Activated naive CD4-positive, alpha-beta T cell treated with anti-CD3 and anti-CD28 coated beads, Interleukin-2, amount 50 U/mL, for 24 hours (primary cell): ENCODE data around the gene PGD.
"Not testable (repeated sequence)": the region's sequence is repeated elsewhere in the genome, so short reads cannot be mapped to it uniquely, and the experiment has no call there.

Experiments used
- H3K27ac Mint-ChIP-seq: one replicate; pipeline ENCODE4 v1.8.0; 2021; ENCODE audit warnings: mild to moderate bottlenecking, mixed read lengths
- H3K27me3 Mint-ChIP-seq: one replicate; pipeline ENCODE4 v1.8.0; 2021; ENCODE audit warnings: mixed read lengths
- H3K36me3 Mint-ChIP-seq: one replicate; pipeline ENCODE4 v1.8.0; 2021; ENCODE audit warnings: mixed read lengths
- H3K4me1 Mint-ChIP-seq: one replicate; pipeline ENCODE4 v1.8.0; 2021; ENCODE audit warnings: mixed read lengths
- H3K4me3 Mint-ChIP-seq: one replicate; pipeline ENCODE4 v1.8.0; 2021; ENCODE audit warnings: mild to moderate bottlenecking, mixed read lengths
- H3K9me3 Mint-ChIP-seq: one replicate; pipeline ENCODE4 v1.8.0; 2021; ENCODE audit warnings: mixed read lengths

PGD gene

DNA sequence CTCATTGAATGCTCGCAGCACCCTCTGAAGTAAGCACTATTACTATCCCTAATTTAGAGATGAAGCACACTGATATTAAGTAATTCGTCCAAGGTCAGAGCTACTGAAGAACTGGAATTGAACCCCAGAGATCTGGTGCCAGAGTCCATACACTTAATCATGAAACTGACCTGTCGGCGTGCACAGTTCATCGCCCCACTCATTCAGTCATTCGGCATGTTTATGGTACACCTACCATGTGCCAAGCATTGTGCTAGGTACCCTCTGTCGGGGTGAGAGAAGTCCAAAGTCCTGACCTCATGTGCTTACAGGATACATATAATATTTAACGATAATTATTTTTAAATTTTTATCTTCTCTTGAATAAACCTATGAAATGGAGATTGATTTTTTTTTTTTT lies 25.8 kb downstream of the PGD start:
- Mint-ChIP-seq H3K27ac (no peak overlapping the region), H3K4me3 (no peak overlapping the region), H3K9me3 (no peaks in the 10 kb centered on the region), H3K4me1 (peaks cover 8% of the 10 kb centered on the region), H3K36me3 (peaks cover under 1% of the 10 kb centered on the region), H3K27me3 (no peaks in the 10 kb centered on the region)

DNA sequence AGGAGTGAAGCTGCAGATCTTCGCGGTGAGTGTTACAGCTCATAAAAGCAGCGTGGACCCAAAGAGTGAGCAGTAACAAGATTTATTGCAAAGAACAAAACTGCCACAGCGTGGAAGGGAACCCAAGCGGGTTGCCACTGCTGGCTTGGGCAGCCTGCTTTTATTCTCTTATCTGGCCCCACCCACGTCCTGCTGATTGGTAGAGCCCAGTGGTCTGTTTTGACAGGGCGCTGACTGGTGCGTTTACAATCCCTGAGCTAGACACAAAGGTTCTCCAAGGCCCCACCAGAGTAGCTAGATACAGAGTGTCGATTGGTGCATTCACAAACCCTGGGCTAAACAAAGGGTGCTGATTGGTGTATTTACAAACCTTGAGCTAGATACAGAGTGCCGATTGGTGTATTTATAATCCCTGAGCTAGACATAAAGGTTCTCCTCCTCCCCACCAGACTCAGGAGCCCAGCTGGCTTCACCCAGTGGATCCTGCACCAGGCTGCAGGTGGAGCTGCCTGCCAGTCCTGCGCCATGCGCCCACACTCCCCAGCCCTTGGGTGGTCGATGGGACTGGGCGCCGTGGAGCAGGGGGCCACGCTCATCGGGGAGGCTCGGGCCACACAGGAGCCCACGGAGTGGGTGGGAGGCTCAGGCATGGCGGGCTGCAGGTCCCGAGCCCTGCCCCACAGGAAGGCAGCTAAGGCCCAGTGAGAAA lies 27.1 kb downstream of the PGD start:
- not testable (repeated sequence) for H3K27me3 Mint-ChIP-seq, H3K4me3 Mint-ChIP-seq, H3K27ac Mint-ChIP-seq, H3K36me3 Mint-ChIP-seq, H3K9me3 Mint-ChIP-seq
- peaks cover 14% of the 10 kb centered on the region for H3K4me1 Mint-ChIP-seq

GRCh38 chr1:10426535-10426848 lies 27.6 kb downstream of the PGD start:
- H3K4me1 Mint-ChIP-seq: peaks cover 19% of the 10 kb centered on the region
- not testable (repeated sequence) for H3K4me3 Mint-ChIP-seq, H3K27me3 Mint-ChIP-seq, H3K27ac Mint-ChIP-seq, H3K9me3 Mint-ChIP-seq, H3K36me3 Mint-ChIP-seq

DNA sequence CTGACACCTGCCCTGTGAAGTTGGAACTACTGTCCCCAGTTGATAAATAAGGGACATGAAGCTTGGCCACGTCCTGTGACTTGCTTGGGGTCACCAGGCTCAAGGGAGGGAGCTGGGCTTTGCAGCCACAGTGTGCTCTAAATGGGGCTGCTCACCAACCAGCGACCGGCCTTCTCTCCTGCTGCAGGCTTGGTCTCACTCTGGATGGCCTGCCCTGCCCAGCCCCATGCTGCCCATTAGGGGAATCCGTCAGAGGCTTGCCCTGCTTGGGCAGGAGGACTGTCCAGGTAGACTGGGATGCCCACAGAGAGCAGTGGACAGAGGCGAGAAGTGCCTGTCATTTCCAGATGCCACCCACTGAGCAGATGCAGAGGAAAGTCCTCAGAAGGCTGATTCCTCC lies 30.1 kb downstream of the PGD start:
- Mint-ChIP-seq H3K27me3 (no peaks in the 10 kb centered on the region), H3K4me3 (no peak overlapping the region), H3K36me3 (no peaks in the 10 kb centered on the region), H3K27ac (no peak overlapping the region), H3K4me1 (peaks cover 19% of the 10 kb centered on the region), H3K9me3 (no peaks in the 10 kb centered on the region)

DNA sequence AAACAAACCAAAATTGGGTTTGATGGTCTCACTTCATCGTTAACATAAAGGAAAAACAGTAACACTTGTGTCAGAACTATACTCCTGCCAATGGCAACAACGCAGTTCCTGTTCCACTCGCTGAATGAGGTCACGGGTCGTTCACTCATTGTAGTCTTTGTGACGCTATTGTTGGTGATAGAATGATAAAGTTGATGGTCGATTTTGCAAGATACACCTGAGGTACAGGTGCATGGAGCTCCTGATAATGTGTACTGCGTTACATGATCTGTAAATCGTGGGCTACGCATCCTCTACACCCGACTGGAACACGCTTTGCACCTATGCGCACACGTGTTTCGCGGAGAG lies 31.0 kb downstream of the PGD start:
- Mint-ChIP-seq H3K4me3 (peak overlapping the region; percentile 92), H3K27ac (peak overlapping the region; percentile 97), H3K27me3 (no peaks in the 10 kb centered on the region), H3K4me1 (peaks cover 19% of the 10 kb centered on the region), H3K9me3 (no peaks in the 10 kb centered on the region), H3K36me3 (no peaks in the 10 kb centered on the region)

DNA sequence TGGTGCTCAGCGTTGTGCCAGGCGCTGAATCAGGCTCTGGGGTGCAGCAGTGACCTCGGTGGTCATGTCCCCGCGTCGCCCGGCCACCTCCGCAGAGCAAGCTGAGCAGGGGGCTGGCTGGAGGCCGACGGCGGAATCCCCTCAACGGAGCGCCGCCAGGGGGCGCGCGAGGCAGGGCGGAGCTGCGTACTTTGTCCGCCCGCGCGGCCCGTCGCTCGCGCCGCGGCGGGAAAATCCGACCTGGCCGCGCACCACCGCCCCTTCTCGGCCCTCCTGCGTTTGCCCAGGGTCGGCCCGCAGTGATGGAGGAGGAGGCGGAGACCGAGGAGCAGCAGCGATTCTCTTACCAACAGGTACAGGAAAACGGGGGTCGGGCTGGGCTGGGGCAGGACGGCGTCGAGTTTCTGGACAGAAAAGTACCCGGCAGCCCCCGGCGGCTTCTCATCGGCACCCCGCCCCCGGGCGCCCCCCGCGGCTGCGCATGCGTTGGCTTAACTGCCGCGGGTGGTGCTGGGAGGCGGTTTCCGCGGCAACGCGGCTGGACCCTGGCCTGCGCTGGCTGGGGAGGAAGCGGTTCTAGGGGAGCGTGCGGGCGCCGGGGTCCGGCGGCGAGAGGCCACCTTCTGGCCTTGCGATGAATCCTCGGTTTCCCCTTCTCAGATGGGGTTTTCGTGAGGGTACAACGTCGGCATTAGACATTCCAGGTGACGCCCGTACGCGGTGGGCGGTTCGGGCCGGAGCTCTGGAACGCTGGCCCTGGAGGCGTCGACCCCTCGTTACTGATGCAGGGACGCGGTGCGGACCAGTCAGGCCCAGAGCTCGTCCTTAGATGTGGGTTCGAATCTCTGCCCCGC lies 31.6 kb downstream of the PGD start, which contains the start of gene CENPS:
Gene CENPS (plus strand): TSS at position 218 of the 854 bp plus-strand sequence. CDS start 85 bp downstream, at position 303.
- Mint-ChIP-seq H3K4me1 (peaks cover 19% of the 10 kb centered on the region), H3K36me3 (no peaks in the 10 kb centered on the region), H3K4me3 (peak within 1 kb of the TSS; percentile 92), H3K27ac (peak within 1 kb of the TSS; percentile 97), H3K27me3 (no peaks in the 10 kb centered on the region), H3K9me3 (no peaks in the 10 kb centered on the region)

DNA sequence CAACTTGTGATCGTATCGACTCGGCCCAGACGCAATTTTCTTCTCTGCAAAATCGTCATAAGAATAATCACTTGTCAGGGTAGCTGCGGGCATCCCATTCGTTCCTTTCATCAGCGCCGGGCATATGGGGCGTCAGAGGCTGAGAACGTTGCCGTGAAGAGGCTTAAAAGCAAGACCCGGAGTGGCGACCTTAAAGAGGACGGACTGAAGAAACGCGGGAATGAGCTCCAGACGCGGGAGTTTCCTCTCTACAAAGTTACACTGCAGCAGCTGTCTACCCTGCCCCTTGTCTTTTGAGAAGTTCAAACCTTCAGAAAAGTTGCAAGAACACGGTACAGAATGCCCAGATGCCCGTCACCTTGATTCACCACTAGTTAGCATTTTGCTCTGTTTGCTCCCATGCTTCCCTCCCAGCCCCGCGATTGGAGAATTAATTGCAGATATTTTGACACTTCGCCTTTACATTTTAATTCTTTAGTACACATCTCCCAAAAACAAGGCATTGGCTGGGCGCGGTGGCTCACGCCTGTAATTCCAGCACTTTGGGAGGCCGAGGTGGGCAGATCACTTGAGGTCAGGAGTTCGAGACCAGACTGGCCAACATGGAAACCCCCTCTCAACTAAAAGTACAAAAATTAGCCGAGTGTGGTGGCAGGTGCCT lies 32.3 kb downstream of the PGD start:
- peaks cover 19% of the 10 kb centered on the region for H3K4me1 Mint-ChIP-seq
- H3K4me3 Mint-ChIP-seq: peak overlapping the region; percentile 92
- no peaks in the 10 kb centered on the region for H3K27me3 Mint-ChIP-seq
- no peaks in the 10 kb centered on the region for H3K9me3 Mint-ChIP-seq
- no peaks in the 10 kb centered on the region for H3K36me3 Mint-ChIP-seq
- H3K27ac Mint-ChIP-seq: peak overlapping the region; percentile 97

GRCh38 chr1:10432910-10433700 lies 34.2 kb downstream of the PGD start:
- Mint-ChIP-seq H3K4me3 (no peak overlapping the region), H3K27ac (no peak overlapping the region), H3K27me3 (no peaks in the 10 kb centered on the region), H3K4me1 (peaks cover 16% of the 10 kb centered on the region), H3K36me3 (no peaks in the 10 kb centered on the region), H3K9me3 (no peaks in the 10 kb centered on the region)

- no peak overlapping the region for H3K4me3 Mint-ChIP-seq
- no peaks in the 10 kb centered on the region for H3K36me3 Mint-ChIP-seq
- no peak overlapping the region for H3K27ac Mint-ChIP-seq
- H3K4me1 Mint-ChIP-seq: peaks cover 16% of the 10 kb centered on the region
- H3K9me3 Mint-ChIP-seq: no peaks in the 10 kb centered on the region
- no peaks in the 10 kb centered on the region for H3K27me3 Mint-ChIP-seq
These were observed 34.9 kb downstream of the PGD start for GRCh38 chr1:10433790-10434189.

- Mint-ChIP-seq H3K9me3 (no peaks in the 10 kb centered on the region), H3K36me3 (no peaks in the 10 kb centered on the region), H3K4me1 (peaks cover 12% of the 10 kb centered on the region), H3K27me3 (no peaks in the 10 kb centered on the region), H3K27ac (no peak overlapping the region), H3K4me3 (no peak overlapping the region)
These were observed 35.7 kb downstream of the PGD start for GRCh38 chr1:10434590-10434989.

DNA sequence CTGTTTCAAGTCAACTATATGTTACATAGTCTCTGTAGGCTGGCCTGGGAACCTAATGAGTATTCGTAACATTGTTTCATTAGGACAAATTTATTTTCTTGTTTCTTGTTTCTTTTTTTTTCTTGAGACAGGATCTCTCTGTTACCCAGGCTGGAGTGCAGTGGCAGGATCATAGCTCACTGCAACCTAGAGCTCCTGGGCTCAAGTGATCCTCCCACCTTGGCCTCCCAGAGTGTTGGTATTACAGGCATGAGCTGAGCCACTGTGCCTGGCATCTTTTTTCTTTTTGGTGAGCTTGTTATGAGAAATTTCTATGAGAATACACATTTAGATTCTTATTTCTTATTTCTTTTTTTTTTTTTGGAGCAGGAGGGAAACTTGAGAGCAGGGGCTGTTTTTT lies 38.2 kb downstream of the PGD start:
- Mint-ChIP-seq H3K9me3 (no peaks in the 10 kb centered on the region), H3K4me3 (no peak overlapping the region), H3K27me3 (no peaks in the 10 kb centered on the region), H3K27ac (no peak overlapping the region), H3K36me3 (no peaks in the 10 kb centered on the region), H3K4me1 (no peaks in the 10 kb centered on the region)

GRCh38 chr1:10438677-10439163 lies 39.9 kb downstream of the PGD start:
- H3K27ac Mint-ChIP-seq: no peak overlapping the region
- H3K36me3 Mint-ChIP-seq: no peaks in the 10 kb centered on the region
- no peaks in the 10 kb centered on the region for H3K4me1 Mint-ChIP-seq
- H3K4me3 Mint-ChIP-seq: no peak overlapping the region
- no peaks in the 10 kb centered on the region for H3K27me3 Mint-ChIP-seq
- H3K9me3 Mint-ChIP-seq: no peaks in the 10 kb centered on the region

DNA sequence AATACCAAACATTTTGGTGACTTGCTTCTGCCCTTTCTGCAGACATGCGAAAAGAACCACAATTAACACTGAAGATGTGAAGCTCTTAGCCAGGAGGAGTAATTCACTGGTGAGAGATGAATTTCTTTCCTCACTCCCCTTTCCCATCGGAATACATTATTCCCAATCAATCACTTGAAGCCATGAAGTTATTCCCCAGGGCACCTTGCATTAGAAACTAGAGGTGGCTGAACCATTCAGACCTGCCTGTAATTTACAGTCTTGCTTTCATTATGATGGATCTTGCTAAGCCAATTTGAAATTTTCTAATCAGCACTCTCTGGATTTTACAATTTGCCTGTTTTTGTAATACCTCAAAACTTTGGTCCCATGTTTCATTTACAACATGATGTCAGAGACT lies 41.4 kb downstream of the PGD start:
- H3K36me3 Mint-ChIP-seq: no peaks in the 10 kb centered on the region
- no peaks in the 10 kb centered on the region for H3K27me3 Mint-ChIP-seq
- no peaks in the 10 kb centered on the region for H3K9me3 Mint-ChIP-seq
- no peak overlapping the region for H3K4me3 Mint-ChIP-seq
- H3K4me1 Mint-ChIP-seq: no peaks in the 10 kb centered on the region
- no peak overlapping the region for H3K27ac Mint-ChIP-seq

DNA sequence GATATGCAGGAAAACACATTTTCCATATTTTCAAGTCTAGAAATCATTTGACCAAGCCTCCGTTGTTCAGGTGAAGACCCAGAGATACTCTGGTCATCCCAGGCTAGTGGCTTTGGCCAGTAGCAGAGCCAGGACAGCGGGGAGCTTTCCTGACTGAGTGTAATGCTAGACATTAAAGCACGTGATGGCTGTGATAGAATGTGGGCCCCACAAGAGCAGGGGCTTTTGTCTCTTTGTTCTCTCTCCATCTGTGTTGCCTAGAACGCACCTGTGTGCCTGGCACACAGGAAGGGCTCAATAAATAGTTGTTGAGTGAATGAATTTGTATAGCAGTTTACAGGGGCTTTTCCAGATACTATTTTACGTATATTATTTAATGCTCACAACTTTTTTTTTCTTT lies 41.9 kb downstream of the PGD start:
- H3K9me3 Mint-ChIP-seq: no peaks in the 10 kb centered on the region
- no peaks in the 10 kb centered on the region for H3K36me3 Mint-ChIP-seq
- H3K27ac Mint-ChIP-seq: no peak overlapping the region
- H3K4me3 Mint-ChIP-seq: no peak overlapping the region
- H3K27me3 Mint-ChIP-seq: no peaks in the 10 kb centered on the region
- no peaks in the 10 kb centered on the region for H3K4me1 Mint-ChIP-seq

DNA sequence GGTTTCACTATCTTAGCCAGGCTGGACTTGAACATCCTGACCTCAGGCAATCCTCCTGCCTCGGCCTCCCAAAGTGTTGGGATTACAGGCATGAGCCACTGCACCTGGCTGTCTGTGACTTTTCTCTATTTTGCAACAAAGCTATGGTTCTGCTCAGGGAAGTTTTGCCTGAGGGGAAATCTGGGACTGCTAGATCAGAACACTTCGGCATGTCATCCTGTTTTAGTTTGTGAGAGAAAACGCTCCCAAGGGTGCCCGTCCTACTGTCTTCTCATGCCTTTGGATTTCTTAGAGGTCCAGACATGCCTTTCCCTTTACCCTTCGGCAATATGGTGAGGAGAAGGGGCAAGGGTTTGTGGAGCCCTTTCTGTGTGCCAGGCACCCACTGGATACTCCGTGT lies 45.4 kb downstream of the PGD start:
- no peak overlapping the region for H3K4me3 Mint-ChIP-seq
- H3K27me3 Mint-ChIP-seq: no peaks in the 10 kb centered on the region
- H3K4me1 Mint-ChIP-seq: no peaks in the 10 kb centered on the region
- H3K9me3 Mint-ChIP-seq: no peaks in the 10 kb centered on the region
- H3K36me3 Mint-ChIP-seq: no peaks in the 10 kb centered on the region
- no peak overlapping the region for H3K27ac Mint-ChIP-seq
